ENCODE data around the gene VPS51. TPM values are rescaled to one million over a fixed set of nuclear protein-coding genes. Genes with fewer than 3 reads are reported as not detected.

VPS51 gene
- total and polyA plus RNA-seq, 2 of the 13 experiments (the other 11 are each of a cell fraction or from before 2014, with no cell fraction given): 76.3 to 90.6 TPM

- TF ChIP-seq NCOA5 (CRISPR knock-in tag; IDR thresholded peaks at IDR 0.05) (no peak), SP1 (IDR thresholded peaks at IDR 0.05) (no peak), SP1 (CRISPR knock-in tag; IDR thresholded peaks at IDR 0.05) (peak; percentile 87), SYNCRIP (IDR thresholded peaks at IDR 0.05; ENCODE audit: insufficient read depth, low read depth, low read length) (no peak), NR2F6 (IDR thresholded peaks at IDR 0.05) (no peak), NR2F6 (CRISPR knock-in tag; IDR thresholded peaks at IDR 0.05) (0 out of 2 replicates have a peak, but pooled peaks have one; percentile 23), ZNF282 (IDR thresholded peaks at IDR 0.05; ENCODE audit: partially characterized antibody) (no peak), ZSCAN25 (CRISPR knock-in tag; IDR thresholded peaks at IDR 0.05) (peak; percentile 35; the same call in 1 of the 2 replicates), DPF2 (CRISPR knock-in tag; IDR thresholded peaks at IDR 0.05; ENCODE audit: borderline replicate concordance, low read depth) (no peak), GPN1 (CRISPR knock-in tag; IDR thresholded peaks at IDR 0.05; ENCODE audit: borderline replicate concordance) (no peak), ZNF292 (CRISPR knock-in tag; IDR thresholded peaks at IDR 0.05; ENCODE audit: borderline replicate concordance, low read depth) (no peak)
- TF ChIP-seq, protein P1, sequence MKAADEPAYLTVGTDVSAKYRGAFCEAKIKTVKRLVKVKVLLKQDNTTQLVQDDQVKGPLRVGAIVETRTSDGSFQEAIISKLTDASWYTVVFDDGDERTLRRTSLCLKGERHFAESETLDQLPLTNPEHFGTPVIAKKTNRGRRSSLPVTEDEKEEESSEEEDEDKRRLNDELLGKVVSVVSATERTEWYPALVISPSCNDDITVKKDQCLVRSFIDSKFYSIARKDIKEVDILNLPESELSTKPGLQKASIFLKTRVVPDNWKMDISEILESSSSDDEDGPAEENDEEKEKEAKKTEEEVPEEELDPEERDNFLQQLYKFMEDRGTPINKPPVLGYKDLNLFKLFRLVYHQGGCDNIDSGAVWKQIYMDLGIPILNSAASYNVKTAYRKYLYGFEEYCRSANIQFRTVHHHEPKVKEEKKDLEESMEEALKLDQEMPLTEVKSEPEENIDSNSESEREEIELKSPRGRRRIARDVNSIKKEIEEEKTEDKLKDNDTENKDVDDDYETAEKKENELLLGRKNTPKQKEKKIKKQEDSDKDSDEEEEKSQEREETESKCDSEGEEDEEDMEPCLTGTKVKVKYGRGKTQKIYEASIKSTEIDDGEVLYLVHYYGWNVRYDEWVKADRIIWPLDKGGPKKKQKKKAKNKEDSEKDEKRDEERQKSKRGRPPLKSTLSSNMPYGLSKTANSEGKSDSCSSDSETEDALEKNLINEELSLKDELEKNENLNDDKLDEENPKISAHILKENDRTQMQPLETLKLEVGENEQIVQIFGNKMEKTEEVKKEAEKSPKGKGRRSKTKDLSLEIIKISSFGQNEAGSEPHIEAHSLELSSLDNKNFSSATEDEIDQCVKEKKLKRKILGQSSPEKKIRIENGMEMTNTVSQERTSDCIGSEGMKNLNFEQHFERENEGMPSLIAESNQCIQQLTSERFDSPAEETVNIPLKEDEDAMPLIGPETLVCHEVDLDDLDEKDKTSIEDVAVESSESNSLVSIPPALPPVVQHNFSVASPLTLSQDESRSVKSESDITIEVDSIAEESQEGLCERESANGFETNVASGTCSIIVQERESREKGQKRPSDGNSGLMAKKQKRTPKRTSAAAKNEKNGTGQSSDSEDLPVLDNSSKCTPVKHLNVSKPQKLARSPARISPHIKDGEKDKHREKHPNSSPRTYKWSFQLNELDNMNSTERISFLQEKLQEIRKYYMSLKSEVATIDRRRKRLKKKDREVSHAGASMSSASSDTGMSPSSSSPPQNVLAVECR (CRISPR knock-in tag; IDR thresholded peaks at IDR 0.05; ENCODE audit: borderline replicate concordance): no peak; the same call in none of the 2 replicates
- TF ChIP-seq, protein P2, sequence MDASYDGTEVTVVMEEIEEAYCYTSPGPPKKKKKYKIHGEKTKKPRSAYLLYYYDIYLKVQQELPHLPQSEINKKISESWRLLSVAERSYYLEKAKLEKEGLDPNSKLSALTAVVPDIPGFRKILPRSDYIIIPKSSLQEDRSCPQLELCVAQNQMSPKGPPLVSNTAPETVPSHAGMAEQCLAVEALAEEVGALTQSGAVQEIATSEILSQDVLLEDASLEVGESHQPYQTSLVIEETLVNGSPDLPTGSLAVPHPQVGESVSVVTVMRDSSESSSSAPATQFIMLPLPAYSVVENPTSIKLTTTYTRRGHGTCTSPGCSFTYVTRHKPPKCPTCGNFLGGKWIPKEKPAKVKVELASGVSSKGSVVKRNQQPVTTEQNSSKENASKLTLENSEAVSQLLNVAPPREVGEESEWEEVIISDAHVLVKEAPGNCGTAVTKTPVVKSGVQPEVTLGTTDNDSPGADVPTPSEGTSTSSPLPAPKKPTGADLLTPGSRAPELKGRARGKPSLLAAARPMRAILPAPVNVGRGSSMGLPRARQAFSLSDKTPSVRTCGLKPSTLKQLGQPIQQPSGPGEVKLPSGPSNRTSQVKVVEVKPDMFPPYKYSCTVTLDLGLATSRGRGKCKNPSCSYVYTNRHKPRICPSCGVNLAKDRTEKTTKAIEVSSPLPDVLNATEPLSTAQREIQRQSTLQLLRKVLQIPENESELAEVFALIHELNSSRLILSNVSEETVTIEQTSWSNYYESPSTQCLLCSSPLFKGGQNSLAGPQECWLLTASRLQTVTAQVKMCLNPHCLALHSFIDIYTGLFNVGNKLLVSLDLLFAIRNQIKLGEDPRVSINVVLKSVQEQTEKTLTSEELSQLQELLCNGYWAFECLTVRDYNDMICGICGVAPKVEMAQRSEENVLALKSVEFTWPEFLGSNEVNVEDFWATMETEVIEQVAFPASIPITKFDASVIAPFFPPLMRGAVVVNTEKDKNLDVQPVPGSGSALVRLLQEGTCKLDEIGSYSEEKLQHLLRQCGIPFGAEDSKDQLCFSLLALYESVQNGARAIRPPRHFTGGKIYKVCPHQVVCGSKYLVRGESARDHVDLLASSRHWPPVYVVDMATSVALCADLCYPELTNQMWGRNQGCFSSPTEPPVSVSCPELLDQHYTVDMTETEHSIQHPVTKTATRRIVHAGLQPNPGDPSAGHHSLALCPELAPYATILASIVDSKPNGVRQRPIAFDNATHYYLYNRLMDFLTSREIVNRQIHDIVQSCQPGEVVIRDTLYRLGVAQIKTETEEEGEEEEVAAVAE (CRISPR knock-in tag; IDR thresholded peaks at IDR 0.05; ENCODE audit: borderline replicate concordance): no peak
- TF ChIP-seq, protein P3, sequence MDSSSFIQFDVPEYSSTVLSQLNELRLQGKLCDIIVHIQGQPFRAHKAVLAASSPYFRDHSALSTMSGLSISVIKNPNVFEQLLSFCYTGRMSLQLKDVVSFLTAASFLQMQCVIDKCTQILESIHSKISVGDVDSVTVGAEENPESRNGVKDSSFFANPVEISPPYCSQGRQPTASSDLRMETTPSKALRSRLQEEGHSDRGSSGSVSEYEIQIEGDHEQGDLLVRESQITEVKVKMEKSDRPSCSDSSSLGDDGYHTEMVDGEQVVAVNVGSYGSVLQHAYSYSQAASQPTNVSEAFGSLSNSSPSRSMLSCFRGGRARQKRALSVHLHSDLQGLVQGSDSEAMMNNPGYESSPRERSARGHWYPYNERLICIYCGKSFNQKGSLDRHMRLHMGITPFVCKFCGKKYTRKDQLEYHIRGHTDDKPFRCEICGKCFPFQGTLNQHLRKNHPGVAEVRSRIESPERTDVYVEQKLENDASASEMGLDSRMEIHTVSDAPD (CRISPR knock-in tag; IDR thresholded peaks at IDR 0.05): no peak
- TF ChIP-seq, protein P4, sequence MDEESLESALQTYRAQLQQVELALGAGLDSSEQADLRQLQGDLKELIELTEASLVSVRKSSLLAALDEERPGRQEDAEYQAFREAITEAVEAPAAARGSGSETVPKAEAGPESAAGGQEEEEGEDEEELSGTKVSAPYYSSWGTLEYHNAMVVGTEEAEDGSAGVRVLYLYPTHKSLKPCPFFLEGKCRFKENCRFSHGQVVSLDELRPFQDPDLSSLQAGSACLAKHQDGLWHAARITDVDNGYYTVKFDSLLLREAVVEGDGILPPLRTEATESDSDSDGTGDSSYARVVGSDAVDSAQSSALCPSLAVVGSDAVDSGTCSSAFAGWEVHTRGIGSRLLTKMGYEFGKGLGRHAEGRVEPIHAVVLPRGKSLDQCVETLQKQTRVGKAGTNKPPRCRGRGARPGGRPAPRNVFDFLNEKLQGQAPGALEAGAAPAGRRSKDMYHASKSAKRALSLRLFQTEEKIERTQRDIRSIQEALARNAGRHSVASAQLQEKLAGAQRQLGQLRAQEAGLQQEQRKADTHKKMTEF (CRISPR knock-in tag; IDR thresholded peaks at IDR 0.05): peak; percentile 29; the same call in 1 of the 2 replicates
These were observed 15.9 kb downstream of the VPS51 start, which contains the start of gene TM7SF2 (continued) for GRCh38 chr11:65111744-65112545.
